ENCODE measurements around the gene USP47.

DNA sequence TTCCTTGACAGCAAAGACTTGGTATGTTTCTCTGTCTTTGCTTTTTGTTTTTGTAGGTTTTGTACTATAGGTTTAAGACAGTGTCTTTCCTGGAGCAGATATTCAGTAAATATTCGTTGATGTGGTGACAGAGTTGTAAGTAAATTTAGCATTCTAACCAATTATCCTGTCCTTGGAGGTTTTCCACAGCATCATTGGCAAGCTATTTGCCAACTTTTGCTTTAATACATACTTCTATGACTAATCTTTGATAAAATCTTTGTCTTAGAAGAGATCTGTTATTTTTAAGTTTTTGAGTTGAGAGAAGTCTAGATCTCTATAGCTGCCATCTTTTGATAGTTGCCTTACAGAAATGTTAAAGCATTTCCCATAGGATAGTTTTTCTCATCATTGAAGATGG, 3.8 kb downstream of the USP47 start:
- TF ChIP-seq POLR2A (IDR thresholded peaks at IDR 0.05), result no peak
- TF ChIP-seq, protein P1, sequence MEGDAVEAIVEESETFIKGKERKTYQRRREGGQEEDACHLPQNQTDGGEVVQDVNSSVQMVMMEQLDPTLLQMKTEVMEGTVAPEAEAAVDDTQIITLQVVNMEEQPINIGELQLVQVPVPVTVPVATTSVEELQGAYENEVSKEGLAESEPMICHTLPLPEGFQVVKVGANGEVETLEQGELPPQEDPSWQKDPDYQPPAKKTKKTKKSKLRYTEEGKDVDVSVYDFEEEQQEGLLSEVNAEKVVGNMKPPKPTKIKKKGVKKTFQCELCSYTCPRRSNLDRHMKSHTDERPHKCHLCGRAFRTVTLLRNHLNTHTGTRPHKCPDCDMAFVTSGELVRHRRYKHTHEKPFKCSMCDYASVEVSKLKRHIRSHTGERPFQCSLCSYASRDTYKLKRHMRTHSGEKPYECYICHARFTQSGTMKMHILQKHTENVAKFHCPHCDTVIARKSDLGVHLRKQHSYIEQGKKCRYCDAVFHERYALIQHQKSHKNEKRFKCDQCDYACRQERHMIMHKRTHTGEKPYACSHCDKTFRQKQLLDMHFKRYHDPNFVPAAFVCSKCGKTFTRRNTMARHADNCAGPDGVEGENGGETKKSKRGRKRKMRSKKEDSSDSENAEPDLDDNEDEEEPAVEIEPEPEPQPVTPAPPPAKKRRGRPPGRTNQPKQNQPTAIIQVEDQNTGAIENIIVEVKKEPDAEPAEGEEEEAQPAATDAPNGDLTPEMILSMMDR (IDR thresholded peaks at IDR 0.05), result no peak

All from esophagus squamous epithelium (tissue), 4 donors.